GM23338 (cell line): Measurements from ENCODE around the gene ZNHIT6. TPM values are rescaled to one million over a fixed set of nuclear protein-coding genes. Genes with fewer than 3 reads are reported as not detected.
A peak's percentile ranks its signal among the peaks of the same experiment; 100 is the strongest.

Experiments
- ATAC-seq: fragments of 200-7000 bp; cut with Tn5 transposase; 3 replicates; pipeline ENCODE4 v1.9.1; 2020
- DNase-seq: peaks from one replicate; pipeline ENCODE4 v3.0.0-alpha.2; 2015; ENCODE audit warnings: low spot score
- H2AFZ ChIP-seq: fragments of 200-600 bp; sonication (generic); 2 replicates; pipeline ENCODE4 v1.8.0; 2016; ENCODE audit warnings: antibody characterized with exemption, mild to moderate bottlenecking, moderate library complexity
- H3F3A ChIP-seq: fragments of 200-600 bp; sonication (generic); replicated peaks from 2 replicates; pipeline ENCODE4 v1.8.0; 2017; ENCODE audit warnings: antibody characterized with exemption, mixed run types, low read depth
- H3K27ac ChIP-seq: fragments of 200-600 bp; sonication (generic); 2 replicates; pipeline ENCODE4 v1.6.1; 2016; ENCODE audit warnings: low read depth
- H3K27me3 ChIP-seq: fragments of 200-600 bp; sonication (generic); 2 replicates; pipeline ENCODE4 v1.8.0; 2016; ENCODE audit warnings: mild to moderate bottlenecking, mixed run types, moderate library complexity; ENCODE audit not compliant: insufficient read depth
- H3K36me3 ChIP-seq: fragments of 200-600 bp; sonication (generic); 2 replicates; pipeline ENCODE4 v1.8.0; 2016; ENCODE audit warnings: mild to moderate bottlenecking; ENCODE audit not compliant: insufficient read depth
- H3K4me1 ChIP-seq: fragments of 200-600 bp; sonication (generic); 2 replicates; pipeline ENCODE4 v1.8.0; 2016; ENCODE audit warnings: mild to moderate bottlenecking, moderate library complexity; ENCODE audit not compliant: insufficient read depth
- H3K4me2 ChIP-seq: fragments of 200-600 bp; sonication (generic); 2 replicates; pipeline ENCODE4 v1.7.1; 2017; ENCODE audit warnings: mixed run types
- H3K4me3 ChIP-seq: fragments of 200-600 bp; sonication (generic); 2 replicates; pipeline ENCODE4 v1.6.1; 2016; ENCODE audit warnings: mixed run types
- H3K79me2 ChIP-seq: fragments of 200-600 bp; sonication (generic); replicated peaks from 2 replicates; pipeline ENCODE4 v1.8.0; 2017; ENCODE audit warnings: mild to moderate bottlenecking; ENCODE audit not compliant: insufficient read depth
- H3K9me2 ChIP-seq: fragments of 200-600 bp; sonication (generic); 2 replicates; pipeline ENCODE4 v1.8.0; 2017; ENCODE audit not compliant: insufficient read depth
- H4K20me1 ChIP-seq: fragments of 200-600 bp; sonication (generic); replicated peaks from 2 replicates; pipeline ENCODE4 v1.8.0; 2017; ENCODE audit warnings: mild to moderate bottlenecking; ENCODE audit not compliant: insufficient read depth
- H3K27ac Mint-ChIP-seq: 2 replicates; pipeline ENCODE4 v1.8.0; 2020; ENCODE audit warnings: inconsistent platforms, mild to moderate bottlenecking, moderate library complexity, mixed read lengths
- H3K27me3 Mint-ChIP-seq: 3 replicates; pipeline ENCODE4 v1.8.0; 2022; ENCODE audit warnings: low read depth, mild to moderate bottlenecking, moderate library complexity, mixed read lengths, inconsistent platforms; ENCODE audit not compliant: insufficient read depth, poor library complexity
- H3K36me3 Mint-ChIP-seq: 3 replicates; pipeline ENCODE4 v1.8.0; 2021; ENCODE audit warnings: low read depth, mild to moderate bottlenecking, inconsistent platforms, moderate library complexity, mixed read lengths
- H3K4me1 Mint-ChIP-seq: 3 replicates; pipeline ENCODE4 v1.8.0; 2020; ENCODE audit warnings: mild to moderate bottlenecking, inconsistent platforms, mixed read lengths
- H3K4me3 Mint-ChIP-seq: 3 replicates; pipeline ENCODE4 v1.8.0; 2021; ENCODE audit warnings: moderate library complexity, mild to moderate bottlenecking, inconsistent platforms, mixed read lengths
- H3K9me3 Mint-ChIP-seq: 3 replicates; pipeline ENCODE4 v1.8.0; 2020; ENCODE audit warnings: moderate library complexity, mild to moderate bottlenecking, inconsistent platforms, mixed read lengths
- CTCF ChIP-seq, 2 experiments: fragments of 200-600 bp in 1 of 2; sonication (generic) in 1 of 2; conservative IDR thresholded peaks; 2 replicates each; pipeline versions ENCODE4 v1.5.1 to v1.6.1; 2016 to 2017; ENCODE audit warnings: antibody characterized with exemption in 2 of 2, low read depth in 2 of 2, mild to moderate bottlenecking in 2 of 2, moderate library complexity in 1 of 2
- EZH2 ChIP-seq: fragments of 200-600 bp; sonication (generic); IDR thresholded peaks from one replicate; pipeline ENCODE4 v1.8.0; 2017; ENCODE audit warnings: antibody characterized with exemption, mild to moderate bottlenecking, low read depth; ENCODE audit not compliant: unreplicated experiment
- EZH2phosphoT487 ChIP-seq: fragments of 200-600 bp; sonication (generic); IDR thresholded peaks from one replicate; pipeline ENCODE4 v1.8.1; 2018; ENCODE audit warnings: antibody characterized with exemption; ENCODE audit not compliant: unreplicated experiment
- JUNB ChIP-seq: IDR thresholded peaks from one replicate; pipeline ENCODE4 v1.6.1; 2016; ENCODE audit warnings: antibody characterized with exemption; ENCODE audit not compliant: unreplicated experiment
- NANOG ChIP-seq: IDR thresholded peaks from 2 replicates; pipeline ENCODE4 v1.6.1; 2016; ENCODE audit warnings: antibody characterized with exemption, borderline replicate concordance
- POLR2AphosphoS5 ChIP-seq: IDR thresholded peaks from 2 replicates; pipeline ENCODE4 v1.6.1; 2016; ENCODE audit warnings: antibody characterized with exemption, low read depth
- REST ChIP-seq: IDR thresholded peaks from one replicate; pipeline ENCODE4 v1.6.1; 2018; ENCODE audit warnings: antibody characterized with exemption; ENCODE audit not compliant: unreplicated experiment
- STAT1 ChIP-seq: IDR thresholded peaks from one replicate; pipeline ENCODE4 v1.6.1; 2016; ENCODE audit warnings: antibody characterized with exemption; ENCODE audit not compliant: unreplicated experiment
- ZNF114 ChIP-seq: fragments of 250-450 bp; sonication (Bioruptor Pico); IDR thresholded peaks from 2 replicates; pipeline ENCODE4 v1.5.0; 2020; ENCODE audit warnings: mild to moderate bottlenecking, moderate library complexity
- ZNF331 ChIP-seq: fragments of 250-450 bp; sonication (Bioruptor Pico); IDR thresholded peaks from 2 replicates; pipeline ENCODE4 v1.5.0; 2020; ENCODE audit warnings: low read depth, mild to moderate bottlenecking, moderate library complexity
- polyA plus RNA-seq: library from polyadenylated mRNA; unstranded; fragments of >200 nt; fragmentation: Nextera tagmentation; extraction: Ambion mirVana; gene quantifications from 2 replicates; pipeline ENCODE4 v1.2.1, GENCODE V29; 2016
- total RNA-seq: library from RNA; depleted of rRNA; stranded (reverse); fragments of >200 nt; shearing (Covaris generic); gene quantifications from 2 replicates; pipeline ENCODE4 v1.2.3, GENCODE V29; 2014
- TF ChIP-seq, protein P1 (sequence below): IDR thresholded peaks from 2 replicates; pipeline ENCODE4 v1.6.1; 2016; ENCODE audit warnings: antibody characterized with exemption

Gene ZNHIT6
- total and polyA plus RNA-seq, 2 experiments from 2014 or later, result 17.3 to 20.9 TPM

- no peaks in the 10 kb centered on the region for H3K27me3 Mint-ChIP-seq
- peaks cover 16% of the 10 kb centered on the region; the same call in 2 of the 3 replicates for H3K36me3 Mint-ChIP-seq
- H2AFZ ChIP-seq, result no peak overlapping the region
- no peaks in the 10 kb centered on the region for H4K20me1 ChIP-seq
- peaks cover 35% of the 10 kb centered on the region for H3K79me2 ChIP-seq
- no peaks in the 10 kb centered on the region for H3F3A ChIP-seq
- H3K4me3 ChIP-seq, result no peak overlapping the region
- no peaks in the 10 kb centered on the region; the same call in 2 of the 3 replicates for H3K9me3 Mint-ChIP-seq
- H3K27ac ChIP-seq, result no peak overlapping the region
- DNase-seq, result peak; percentile 36
- no peak overlapping the region for H3K4me3 Mint-ChIP-seq
- H3K27ac Mint-ChIP-seq, result peak overlapping the region; percentile 57; the same call in 1 of the 2 replicates
- H3K4me1 Mint-ChIP-seq, result 0 out of 3 replicates have a peak, but pooled peaks cover 4% of the 10 kb centered on the region
- no peak overlapping the region for H3K4me2 ChIP-seq
- H3K27me3 ChIP-seq, result no peaks in the 10 kb centered on the region
- H3K4me1 ChIP-seq, result no peaks in the 10 kb centered on the region
- no peak for TF ChIP-seq NANOG
- peak in 1 of 2 experiments; percentile 75; a peak in 3 of 4 replicates for TF ChIP-seq CTCF (conservative IDR thresholded peaks at IDR 0.05; ENCODE audit: low read depth in 2 of 2)
- no peaks in the 10 kb centered on the region for H3K9me2 ChIP-seq
- no peak for ATAC-seq
- no peaks in the 10 kb centered on the region for H3K36me3 ChIP-seq
Observed at GRCh38 chr1:85692730-85693314, 15.4 kb downstream of the ZNHIT6 start.

- H3K27ac ChIP-seq, result no peak overlapping the region
- H3K27me3 ChIP-seq, result no peaks in the 10 kb centered on the region
- peak overlapping the region; percentile 56 for H3K27ac Mint-ChIP-seq
- no peaks in the 10 kb centered on the region for H3K4me1 ChIP-seq
- H4K20me1 ChIP-seq, result no peaks in the 10 kb centered on the region; the same call in 1 of the 2 replicates
- peaks cover 10% of the 10 kb centered on the region; the same call in 2 of the 3 replicates for H3K36me3 Mint-ChIP-seq
- H3K36me3 ChIP-seq, result no peaks in the 10 kb centered on the region; the same call in 1 of the 2 replicates
- H3K27me3 Mint-ChIP-seq, result no peaks in the 10 kb centered on the region
- no peaks in the 10 kb centered on the region for H3F3A ChIP-seq
- no peak overlapping the region for H3K4me3 ChIP-seq
- H3K4me1 Mint-ChIP-seq, result 0 out of 3 replicates have a peak, but pooled peaks cover 4% of the 10 kb centered on the region
- no peaks in the 10 kb centered on the region; the same call in 2 of the 3 replicates for H3K9me3 Mint-ChIP-seq
- H2AFZ ChIP-seq, result no peak overlapping the region
- no peak overlapping the region for H3K4me2 ChIP-seq
- H3K4me3 Mint-ChIP-seq, result no peak overlapping the region
- peaks cover 42% of the 10 kb centered on the region for H3K79me2 ChIP-seq
- ATAC-seq (no peak), DNase-seq (no peak)
- no peaks in the 10 kb centered on the region for H3K9me2 ChIP-seq
- TF ChIP-seq POLR2AphosphoS5, result no peak
- TF ChIP-seq, protein P1, sequence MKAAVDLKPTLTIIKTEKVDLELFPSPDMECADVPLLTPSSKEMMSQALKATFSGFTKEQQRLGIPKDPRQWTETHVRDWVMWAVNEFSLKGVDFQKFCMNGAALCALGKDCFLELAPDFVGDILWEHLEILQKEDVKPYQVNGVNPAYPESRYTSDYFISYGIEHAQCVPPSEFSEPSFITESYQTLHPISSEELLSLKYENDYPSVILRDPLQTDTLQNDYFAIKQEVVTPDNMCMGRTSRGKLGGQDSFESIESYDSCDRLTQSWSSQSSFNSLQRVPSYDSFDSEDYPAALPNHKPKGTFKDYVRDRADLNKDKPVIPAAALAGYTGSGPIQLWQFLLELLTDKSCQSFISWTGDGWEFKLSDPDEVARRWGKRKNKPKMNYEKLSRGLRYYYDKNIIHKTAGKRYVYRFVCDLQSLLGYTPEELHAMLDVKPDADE, result no peak
- TF ChIP-seq ZNF331, result no peak
- TF ChIP-seq STAT1, result no peak
- no peak for TF ChIP-seq EZH2
- no peak for TF ChIP-seq EZH2phosphoT487
- TF ChIP-seq JUNB, result no peak
- no peak for TF ChIP-seq ZNF114 (CRISPR knock-in tag)
- no peak for TF ChIP-seq REST
- no peak for TF ChIP-seq NANOG
- no peak for TF ChIP-seq CTCF (conservative IDR thresholded peaks at IDR 0.05; ENCODE audit: low read depth in 2 of 2)
Observed at GRCh38 chr1:85689775-85690404, 18.3 kb downstream of the ZNHIT6 start.
